GM12878 (cell line): ENCODE data around the gene NPAS2. TPM values are rescaled to one million over a fixed set of nuclear protein-coding genes. Genes with fewer than 3 reads are reported as not detected.

Experiments used
- ATAC-seq: fragments of 200-7000 bp; cut with Tn5 transposase; 3 replicates; pipeline ENCODE4 v1.9.1; 2020; ENCODE audit warnings: mild to moderate bottlenecking, moderate library complexity
- BruUV-seq: library from RNA; stranded (reverse); fragments of 400-500 nt; replicated peaks from 2 replicates; lab custom pipeline; 2021; lab: Mats Ljungman, UMichigan
- CTCF ChIA-PET: fragments of 300-600 bp; sonication (Branson Sonifier 250); formaldehyde crosslinking; extraction: SDS; loops from one replicate; lab custom pipeline; 2021; ENCODE audit warnings: inconsistent platforms; lab: Yijun Ruan, JAX
- POLR2A ChIA-PET: fragments of 350-600 bp; formaldehyde crosslinking; extraction: SDS; loops from one replicate; lab custom pipeline; 2021; ENCODE audit warnings: inconsistent platforms; lab: Charles Lee
- RAD21 ChIA-PET: fragments of 300-600 bp; sonication (Branson Sonifier 250); formaldehyde crosslinking; loops from one replicate; lab custom pipeline; 2023; ENCODE audit warnings: antibody characterized with exemption; ENCODE audit not compliant: unreplicated experiment; lab: Charles Lee
- SMC1A ChIA-PET: fragments of 300-600 bp; sonication (Branson Sonifier 250); formaldehyde crosslinking; loops from one replicate; lab custom pipeline; 2023; ENCODE audit not compliant: unreplicated experiment, uncharacterized antibody; lab: Charles Lee
- DNase-seq: peaks from one replicate; pipeline ENCODE4 v3.0.0-alpha.2; 2011; ENCODE audit warnings: low read depth, low spot score
- FAIRE-seq: peaks from 3 replicates; lab custom pipeline; 2011; peaks lifted over from hg19 to GRCh38; lab: Jason Lieb, UNC
- H2AFZ ChIP-seq: 2 replicates; pipeline ENCODE4 v1.6.0; 2011; ENCODE audit warnings: low read depth, low read length, control low read depth; ENCODE audit not compliant: control insufficient read depth
- H3K27ac ChIP-seq: 2 replicates; pipeline ENCODE4 v1.5.1; 2011; ENCODE audit warnings: control low read depth; ENCODE audit not compliant: control insufficient read depth, insufficient read depth
- H3K27me3 ChIP-seq, 2 experiments: replicated peaks in 1 of 2; 2 replicates each; pipeline versions ENCODE4 v1.6.0 to v1.6.1; 2011; ENCODE audit warnings: low read length in 1 of 2; ENCODE audit not compliant: control insufficient read depth in 2 of 2, insufficient read depth in 2 of 2
- H3K36me3 ChIP-seq, 2 experiments: 2 replicates each; pipeline ENCODE4 v1.5.1; 2011; ENCODE audit warnings: low read length in 1 of 2; ENCODE audit not compliant: control insufficient read depth in 2 of 2, insufficient read depth in 2 of 2
- H3K4me1 ChIP-seq: 2 replicates; pipeline ENCODE4 v1.6.1; 2011; ENCODE audit warnings: mild to moderate bottlenecking, low read length, moderate library complexity, mixed read lengths; ENCODE audit not compliant: control insufficient read depth, insufficient read depth
- H3K4me2 ChIP-seq: 2 replicates; pipeline ENCODE4 v1.6.0; 2011; ENCODE audit warnings: control low read depth; ENCODE audit not compliant: control insufficient read depth, insufficient read depth
- H3K4me3 ChIP-seq: fragments of 200-600 bp; sonication (generic); 2 replicates; pipeline ENCODE4 v1.5.1; 2016
- H3K79me2 ChIP-seq: 2 replicates; pipeline ENCODE4 v1.6.0; 2011; ENCODE audit warnings: low read length; ENCODE audit not compliant: control insufficient read depth, insufficient read depth
- H3K9ac ChIP-seq: 2 replicates; pipeline ENCODE4 v1.8.0; 2011; ENCODE audit warnings: low read length, control low read depth, mixed read lengths; ENCODE audit not compliant: control insufficient read depth, insufficient read depth
- H3K9me3 ChIP-seq: replicated peaks from 3 replicates; pipeline ENCODE4 v1.5.1; 2011; ENCODE audit warnings: mild to moderate bottlenecking, low read length; ENCODE audit not compliant: control insufficient read depth, insufficient read depth
- H4K20me1 ChIP-seq: 2 replicates; pipeline ENCODE4 v1.6.0; 2011; ENCODE audit not compliant: control insufficient read depth, insufficient read depth
- CBFB ChIP-seq: IDR thresholded peaks from 2 replicates; pipeline ENCODE4 v1.6.1; 2016; ENCODE audit warnings: antibody characterized with exemption, low read depth
- ETV6 ChIP-seq, 2 experiments: fragments of 450-650 bp in 1 of 2; IDR thresholded peaks in 1 of 2; conservative IDR thresholded peaks in 1 of 2; 2 replicates each; pipeline ENCODE4 v1.6.1; 2014; ENCODE audit warnings: antibody characterized with exemption in 1 of 2, borderline replicate concordance in 1 of 2, low read depth in 1 of 2, mild to moderate bottlenecking in 1 of 2, moderate library complexity in 1 of 2
- FOXK2 ChIP-seq: fragments of 450-650 bp; IDR thresholded peaks from 2 replicates; pipeline ENCODE4 v1.6.1; 2017; ENCODE audit warnings: mild to moderate bottlenecking, moderate library complexity
- PML ChIP-seq: IDR thresholded peaks from 2 replicates; pipeline ENCODE4 v1.6.1; 2012; ENCODE audit warnings: low read length, inconsistent platforms
- RAD21 ChIP-seq: IDR thresholded peaks from 2 replicates; pipeline ENCODE4 v1.6.1; 2011; ENCODE audit warnings: mild to moderate bottlenecking, low read depth, low read length, moderate library complexity; ENCODE audit not compliant: insufficient read depth
- RELB ChIP-seq: fragments of 450-650 bp; IDR thresholded peaks from 2 replicates; pipeline ENCODE4 v1.6.1; 2017; ENCODE audit warnings: low read depth, mild to moderate bottlenecking, moderate library complexity
- SMARCA5 ChIP-seq: fragments of 450-650 bp; IDR thresholded peaks from 2 replicates; pipeline ENCODE4 v1.6.1; 2017; ENCODE audit warnings: mild to moderate bottlenecking
- WGBS: methylation state at CpG from one replicate; pipeline ENCODE4 v1.1.6; 2016; ENCODE audit warnings: low lambda C conversion rate; ENCODE audit not compliant: insufficient replicate concordance, insufficient coverage; ENCODE audit errors: missing lambda C conversion rate; 5-methylcytosine and 5-hydroxymethylcytosine counted together
- in situ Hi-C: fragments of 300-500 bp; cut with MboI; formaldehyde crosslinking; loops from 9 replicates; pipeline ENCODE4 v1.14.3; 2018; ENCODE audit warnings: mixed read lengths
- intact Hi-C: fragments of 100-400 bp; cut with micrococcal nuclease; formaldehyde crosslinking; loops from one replicate; pipeline ENCODE4 v1.14.2; 2022; ENCODE audit not compliant: unreplicated experiment
- polyA plus RNA-seq, 11 experiments: library from polyadenylated mRNA; depleted of rRNA in 4 of 11; unstranded in 6 of 11; stranded (reverse) in 5 of 11; fragments of >200 nt; fragmentation: Nextera tagmentation in 4 of 11; fragmentation: Illumina TruSeq in 1 of 11; extraction: Ambion mirVana in 4 of 11; extraction: Trizol in 1 of 11; gene quantifications; 1 replicate in 1 of 11; 2 replicates in 10 of 11; pipeline versions ENCODE4 v1.2.1 to v1.2.3, GENCODE V29; 2011 to 2016; ENCODE audit warnings: inconsistent platforms in 2 of 11, missing spikeins in 2 of 11, low read depth in 1 of 11
- total RNA-seq, 4 experiments: library from RNA; depleted of rRNA in 3 of 4; stranded (reverse); fragments of >200 nt in 3 of 4; fragmentation: Illumina TruSeq in 1 of 4; extraction: Trizol in 1 of 4; gene quantifications; 2 replicates each; pipeline versions ENCODE4 v1.2.1 to v1.2.3, GENCODE V29; 2013 to 2021
- TF ChIP-seq, protein P1 (sequence below): fragments of 450-650 bp; IDR thresholded peaks from 2 replicates; pipeline ENCODE4 v1.6.1; 2018; ENCODE audit warnings: mild to moderate bottlenecking, low read depth, moderate library complexity; ENCODE audit not compliant: partially characterized antibody

The NPAS2 gene
- total and polyA plus RNA-seq, 10 of the 15 experiments (the other 5 are each of a cell fraction or from before 2014, with no cell fraction given), result 0.08 TPM; not detected in 9

- H2AFZ ChIP-seq, result no peak overlapping the region
- in situ Hi-C loops (no loop called here), intact Hi-C loops (no loop called here)
- WGBS, result 71% methylated on average over 4 of the region's 4 CpGs
- no TSS peak for BruUV-seq
- no peak overlapping the region for H3K27ac ChIP-seq
- POLR2A ChIA-PET, result no interaction called here
- peaks cover 0 to 3% of the 10 kb centered on the region in 2 experiments; a peak in 1 of 4 replicates for H3K27me3 ChIP-seq
- RAD21 ChIA-PET, result no interaction called here
- DNase-seq, result no peak
- H3K4me3 ChIP-seq, result no peak overlapping the region
- H3K4me1 ChIP-seq, result no peaks in the 10 kb centered on the region; the same call in 1 of the 2 replicates
- no peaks in the 10 kb centered on the region for H3K36me3 ChIP-seq
- SMC1A ChIA-PET, result no interaction called here
- H3K4me2 ChIP-seq, result no peak overlapping the region
- no peaks in the 10 kb centered on the region for H4K20me1 ChIP-seq
- H3K9ac ChIP-seq, result no peak overlapping the region
- no peaks in the 10 kb centered on the region for H3K9me3 ChIP-seq
- CTCF ChIA-PET, result no interaction called here
- TF ChIP-seq SMARCA5 (no peak), CBFB (no peak), ETV6 (conservative IDR thresholded peaks at IDR 0.05 in 1 of 2, IDR thresholded peaks at IDR 0.05 in 1 of 2; ENCODE audit: borderline replicate concordance in 1 of 2, low read depth in 1 of 2) (no peak), FOXK2 (no peak), PML (no peak), RELB (no peak), RAD21 (no peak)
- TF ChIP-seq, protein P1, sequence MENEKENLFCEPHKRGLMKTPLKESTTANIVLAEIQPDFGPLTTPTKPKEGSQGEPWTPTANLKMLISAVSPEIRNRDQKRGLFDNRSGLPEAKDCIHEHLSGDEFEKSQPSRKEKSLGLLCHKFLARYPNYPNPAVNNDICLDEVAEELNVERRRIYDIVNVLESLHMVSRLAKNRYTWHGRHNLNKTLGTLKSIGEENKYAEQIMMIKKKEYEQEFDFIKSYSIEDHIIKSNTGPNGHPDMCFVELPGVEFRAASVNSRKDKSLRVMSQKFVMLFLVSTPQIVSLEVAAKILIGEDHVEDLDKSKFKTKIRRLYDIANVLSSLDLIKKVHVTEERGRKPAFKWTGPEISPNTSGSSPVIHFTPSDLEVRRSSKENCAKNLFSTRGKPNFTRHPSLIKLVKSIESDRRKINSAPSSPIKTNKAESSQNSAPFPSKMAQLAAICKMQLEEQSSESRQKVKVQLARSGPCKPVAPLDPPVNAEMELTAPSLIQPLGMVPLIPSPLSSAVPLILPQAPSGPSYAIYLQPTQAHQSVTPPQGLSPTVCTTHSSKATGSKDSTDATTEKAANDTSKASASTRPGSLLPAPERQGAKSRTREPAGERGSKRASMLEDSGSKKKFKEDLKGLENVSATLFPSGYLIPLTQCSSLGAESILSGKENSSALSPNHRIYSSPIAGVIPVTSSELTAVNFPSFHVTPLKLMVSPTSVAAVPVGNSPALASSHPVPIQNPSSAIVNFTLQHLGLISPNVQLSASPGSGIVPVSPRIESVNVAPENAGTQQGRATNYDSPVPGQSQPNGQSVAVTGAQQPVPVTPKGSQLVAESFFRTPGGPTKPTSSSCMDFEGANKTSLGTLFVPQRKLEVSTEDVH, result no peak
- ATAC-seq, result no peak
- H3K79me2 ChIP-seq, result no peaks in the 10 kb centered on the region
- FAIRE-seq, result no peak
Measured at GRCh38 chr2:100955226-100955625, 135.3 kb downstream of the NPAS2 start.
